Activated CD4-positive, alpha-beta T cell treated with anti-CD3 and anti-CD28 coated beads, Interleukin-2, amount 50 U/mL, for 16 hours (primary cell): ENCODE data around the gene KHDC1.
"Not testable (repeated sequence)": the region's sequence is repeated elsewhere in the genome, so short reads cannot be mapped to it uniquely, and the experiment has no call there.

ENCODE experiments used
- DNase-seq: peaks from one replicate; pipeline ENCODE4 v3.0.0-alpha.2; 2020

Gene KHDC1, protein sequence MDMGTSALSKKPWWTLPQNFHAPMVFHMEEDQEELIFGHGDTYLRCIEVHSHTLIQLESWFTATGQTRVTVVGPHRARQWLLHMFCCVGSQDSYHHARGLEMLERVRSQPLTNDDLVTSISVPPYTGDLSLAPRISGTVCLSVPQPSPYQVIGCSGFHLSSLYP

GRCh38 chr6:73262671-73263569, at the start of gene KHDC1:
KHDC1 (minus strand) TSS chr6:73263196; CDS start chr6:73242517, 20,679 bp downstream.
- peak; percentile 61 for DNase-seq

DNA sequence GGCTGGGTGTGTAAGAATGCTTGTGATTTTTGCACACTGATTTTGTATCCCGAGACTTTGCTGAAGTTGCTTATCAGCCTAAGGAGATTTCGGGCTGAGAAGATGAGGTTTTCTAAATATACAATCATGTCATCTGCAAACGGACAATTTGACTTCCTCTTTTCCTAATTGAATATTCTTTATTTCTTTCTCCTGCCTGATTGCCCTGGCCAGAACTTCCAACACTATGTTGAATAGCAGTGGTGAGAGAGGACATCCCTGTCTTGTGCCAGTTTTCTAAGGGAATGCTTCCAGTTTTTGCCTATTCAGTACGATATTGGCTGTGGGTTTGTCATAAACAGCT, 47.5 kb upstream of the KHDC1 start:
- not testable (repeated sequence) for DNase-seq

DNA sequence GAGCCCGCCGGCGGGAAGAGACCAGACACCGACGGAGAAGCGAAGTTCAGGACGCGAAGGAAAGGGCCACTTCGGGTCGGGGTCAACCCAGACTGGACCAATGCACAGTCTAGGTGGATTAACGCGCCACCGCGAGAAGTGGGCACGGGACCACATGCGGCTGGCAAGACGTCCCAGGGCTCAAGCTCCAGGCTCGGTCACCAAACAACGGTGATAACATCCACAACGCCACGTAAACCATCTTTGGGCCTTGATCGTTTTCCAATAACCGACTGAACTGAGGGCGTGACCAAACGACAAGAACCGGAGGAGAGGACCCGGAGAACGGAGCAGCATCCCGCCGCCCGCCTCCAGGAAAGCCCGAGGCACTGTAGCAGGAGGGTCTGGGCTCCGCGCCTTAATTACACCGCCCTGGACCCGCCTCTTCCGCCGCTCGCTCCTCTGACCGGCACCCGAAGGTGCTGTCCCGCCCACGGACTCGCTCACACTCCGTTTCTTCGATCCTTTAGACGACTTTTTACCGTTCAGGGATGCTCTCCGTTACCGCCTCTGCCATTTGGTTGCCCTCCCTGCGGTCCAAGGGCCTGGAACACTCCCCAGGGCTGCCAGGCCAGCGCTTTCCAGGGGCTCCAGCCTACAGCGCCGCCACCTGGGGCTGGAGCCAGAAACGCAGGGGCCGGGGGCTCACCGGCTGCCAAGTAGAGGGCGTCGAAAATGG, 46.9 kb upstream of the KHDC1 start:
- DNase-seq, result peak; percentile 79

DNA sequence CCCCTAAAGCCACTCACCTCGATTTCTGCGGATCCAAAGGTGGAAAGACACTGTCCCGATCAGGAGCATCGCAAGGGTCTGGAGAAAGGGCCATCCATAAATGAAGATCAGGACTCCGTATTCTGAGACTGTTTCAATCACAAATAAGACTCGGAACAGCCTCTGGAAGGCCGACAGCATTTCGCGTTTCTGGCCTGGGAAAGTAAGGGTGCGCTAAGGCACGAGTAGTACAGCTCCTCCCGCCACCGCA, 46.5 kb upstream of the KHDC1 start:
- DNase-seq, result no peak

DNA sequence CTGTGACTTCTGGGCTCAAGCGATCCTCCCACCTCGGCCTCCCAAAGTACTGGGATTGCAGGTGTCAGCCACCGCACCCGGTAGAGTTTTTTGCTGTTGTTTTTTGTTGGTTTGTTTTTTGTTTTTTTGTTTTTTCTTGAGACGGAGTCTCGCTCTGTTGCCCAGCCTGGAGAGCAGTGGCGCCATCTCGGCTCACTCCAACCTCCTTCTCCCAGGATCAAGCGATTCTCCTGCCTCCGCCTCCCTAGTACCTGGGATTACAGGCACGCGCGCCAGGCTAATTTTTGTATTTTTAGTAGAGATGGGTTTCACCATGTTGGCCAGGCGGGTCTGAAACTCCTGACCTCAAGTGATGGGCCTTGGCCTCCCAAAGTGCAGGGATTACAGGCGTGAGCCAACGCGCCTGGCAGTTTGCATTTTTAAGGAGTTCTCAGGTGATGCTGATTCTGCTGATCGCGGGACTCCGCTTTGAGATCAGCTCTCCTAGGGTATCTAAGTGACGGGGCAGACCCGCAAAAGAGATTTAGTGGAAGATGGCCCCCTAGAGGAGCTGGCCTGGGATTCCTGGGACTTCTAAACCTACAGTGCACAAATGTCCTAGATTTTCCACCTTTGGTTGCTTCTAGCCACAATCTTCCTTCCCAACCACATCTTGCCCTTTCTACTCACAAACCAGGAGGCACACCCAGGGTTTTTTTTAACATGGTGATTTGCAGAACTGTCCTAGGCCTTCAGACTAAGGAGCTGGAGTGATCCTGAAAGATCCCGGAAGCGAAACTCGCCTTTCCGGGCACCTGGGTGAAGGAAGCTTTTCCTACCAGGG, 45.9 kb upstream of the KHDC1 start:
- no peak for DNase-seq

DNA sequence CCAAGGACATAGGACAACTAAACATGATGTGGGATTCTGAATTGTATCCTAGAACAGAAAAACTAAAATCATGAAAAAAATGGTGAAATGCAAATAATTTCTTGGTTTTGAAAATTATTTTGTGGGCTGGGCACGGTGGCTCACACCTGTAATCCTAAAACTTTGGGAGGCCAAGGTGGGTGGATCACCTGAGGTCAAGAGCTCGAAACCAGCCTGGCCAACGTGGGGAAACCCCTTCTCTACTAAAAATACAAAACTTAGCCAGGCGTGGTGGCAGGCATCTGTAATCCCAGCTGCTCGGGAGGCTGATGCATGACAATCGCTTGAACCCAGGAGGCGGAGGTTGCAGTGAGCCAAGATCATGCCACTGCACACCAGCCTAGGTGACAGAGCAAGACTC, 40.8 kb upstream of the KHDC1 start:
- DNase-seq, result not testable (repeated sequence)

GRCh38 chr6:73302339-73302738, 39.3 kb upstream of the KHDC1 start:
- no peak for DNase-seq

- DNase-seq, result no peak
Observed at GRCh38 chr6:73299151-73299971, 36.4 kb upstream of the KHDC1 start.

DNA sequence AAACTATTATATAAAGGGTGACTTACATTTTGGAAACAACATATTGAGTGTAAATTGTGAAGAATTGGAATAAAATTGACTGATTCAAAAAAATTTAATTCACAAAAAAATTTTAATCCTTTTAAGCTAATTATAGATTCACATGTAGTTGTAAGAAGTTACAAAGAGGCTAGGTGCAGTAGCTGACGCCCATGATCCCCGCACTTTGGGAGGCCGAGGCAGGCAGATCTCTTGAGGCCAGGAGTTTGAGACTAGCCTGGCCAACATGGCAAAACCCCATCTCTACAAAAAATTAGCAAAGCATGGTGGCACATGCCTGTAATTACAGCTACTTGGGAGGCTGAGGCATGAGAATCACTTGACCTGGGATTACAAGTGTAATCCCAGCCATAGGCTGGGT, 30.3 kb upstream of the KHDC1 start:
- no peak for DNase-seq

- DNase-seq, result no peak
Observed at GRCh38 chr6:73290435-73290834, 27.4 kb upstream of the KHDC1 start.

GRCh38 chr6:73286752-73287151, 23.8 kb upstream of the KHDC1 start:
- DNase-seq, result no peak

DNA sequence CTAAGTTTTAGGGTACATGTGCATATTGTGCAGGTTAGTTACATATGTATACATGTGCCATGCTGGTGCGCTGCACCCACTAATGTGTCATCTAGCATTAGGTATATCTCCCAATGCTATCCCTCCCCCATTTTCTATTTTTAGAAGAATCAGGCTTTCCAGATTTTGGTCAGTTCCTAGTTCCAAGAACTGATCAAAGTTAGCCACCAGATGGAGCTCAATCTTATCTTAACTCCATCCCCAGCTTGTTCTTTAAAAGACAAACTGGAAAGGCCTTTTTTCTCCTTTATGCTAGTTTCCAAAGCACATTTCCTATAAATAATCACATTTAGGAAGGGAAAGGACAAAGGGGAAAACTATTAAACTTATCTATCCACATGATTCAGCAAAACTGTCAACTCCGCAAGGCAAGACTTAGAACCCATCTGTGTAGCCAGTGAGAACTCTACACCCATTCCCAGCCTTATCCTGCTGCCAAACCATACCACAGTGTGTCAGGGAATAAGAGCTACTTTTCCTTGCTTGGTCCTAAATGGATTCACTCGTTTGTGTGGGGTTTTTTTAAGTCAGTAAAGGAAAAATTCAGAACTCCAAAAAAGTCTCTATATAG, 22.8 kb upstream of the KHDC1 start:
- peak; percentile 24 for DNase-seq

- DNase-seq, result no peak
Observed at GRCh38 chr6:73282871-73283270, 19.9 kb upstream of the KHDC1 start.

DNA sequence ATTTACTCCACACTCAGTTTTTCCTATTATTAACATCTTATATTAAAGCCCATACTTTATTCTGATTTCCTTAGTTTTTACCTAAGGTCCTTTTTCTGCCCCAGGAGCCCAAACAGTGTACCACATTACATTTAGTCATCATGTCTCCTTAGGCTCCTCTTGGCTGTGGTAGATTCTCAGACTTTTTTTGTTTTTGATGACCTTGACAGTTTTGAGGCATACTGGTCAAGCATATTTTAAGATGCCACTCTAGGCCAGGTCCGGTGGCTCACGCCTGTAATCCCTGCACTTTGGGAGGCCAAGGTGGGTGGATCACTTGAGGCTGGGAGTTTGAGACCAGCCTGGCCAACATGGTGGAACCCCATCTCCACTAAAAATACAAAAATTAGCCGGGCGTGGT, 18.7 kb upstream of the KHDC1 start:
- DNase-seq, result not testable (repeated sequence)

DNA sequence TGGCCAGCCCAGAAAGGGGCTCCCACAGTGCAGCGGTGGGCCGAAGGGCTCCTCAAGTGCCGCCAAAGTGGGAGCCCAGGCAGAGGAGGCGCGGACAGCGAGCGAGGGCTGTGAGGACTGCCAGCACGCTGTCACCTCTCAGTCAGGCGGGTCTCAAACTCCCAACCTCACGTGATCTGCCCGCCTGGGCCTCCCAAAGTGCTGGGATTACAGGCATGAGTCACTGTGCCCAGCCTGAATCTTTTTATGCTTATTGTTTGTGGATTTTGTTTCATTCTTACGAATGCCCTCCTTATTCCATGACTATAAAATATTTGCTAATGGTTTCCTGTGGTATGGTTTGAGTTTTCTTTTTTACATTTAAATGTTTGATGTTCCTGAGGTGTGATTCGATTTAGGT, 6.3 kb upstream of the KHDC1 start:
- DNase-seq, result not testable (repeated sequence)

- not testable (repeated sequence) for DNase-seq
Observed at GRCh38 chr6:73268896-73269295, 5.9 kb upstream of the KHDC1 start.

- DNase-seq, result no peak
Observed at GRCh38 chr6:73264446-73264845, 1.4 kb upstream of the KHDC1 start.

- no peak for DNase-seq
Observed at GRCh38 chr6:73263570-73263909, 544 bp upstream of the KHDC1 start.

GRCh38 chr6:73258721-73259120, 4.3 kb downstream of the KHDC1 start:
- no peak for DNase-seq

GRCh38 chr6:73254323-73254722, 8.7 kb downstream of the KHDC1 start:
- not testable (repeated sequence) for DNase-seq

DNA sequence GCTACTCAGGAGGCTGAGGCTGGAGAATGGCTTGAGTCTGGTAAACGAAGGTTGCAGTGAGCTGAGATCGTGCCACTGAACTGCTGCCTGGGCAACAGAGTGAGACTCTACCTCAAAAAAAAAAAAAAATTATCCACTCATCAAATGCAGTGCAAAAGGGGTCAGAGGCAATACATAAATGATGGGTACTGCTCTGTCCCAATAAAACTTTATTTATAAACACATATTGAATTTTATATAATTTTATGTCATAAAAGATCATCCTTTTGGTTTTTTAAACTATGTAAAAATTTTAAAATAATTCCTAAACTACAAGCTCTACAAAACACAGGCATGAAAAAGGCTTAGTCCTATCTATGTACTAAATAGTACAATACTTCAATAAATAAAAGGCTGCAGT, 10.3 kb downstream of the KHDC1 start:
- no peak for DNase-seq

DNA sequence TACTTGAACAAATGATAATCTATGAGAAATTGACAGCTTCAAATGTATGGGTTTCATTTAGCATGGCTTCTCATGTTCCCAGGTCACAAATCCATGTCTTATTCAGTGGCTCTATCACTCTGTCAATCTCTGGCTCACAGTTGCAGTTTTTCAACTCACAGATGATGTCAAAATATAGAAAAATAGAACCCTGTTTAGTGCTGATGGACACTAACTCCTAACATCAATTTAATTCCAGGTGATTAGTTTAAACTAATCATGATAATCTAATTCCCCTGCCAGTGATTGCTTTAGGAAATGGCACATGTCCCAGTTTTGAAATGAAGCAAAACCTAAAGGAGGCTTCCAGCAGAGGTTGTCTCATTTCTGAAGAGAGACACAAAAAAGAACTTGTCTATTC, 13.0 kb downstream of the KHDC1 start:
- no peak for DNase-seq
